Fibroblast of mammary gland (primary cell): ENCODE measurements around the gene RNU5B-1.
"Not testable (repeated sequence)": the region's sequence is repeated elsewhere in the genome, so short reads cannot be mapped to it uniquely, and the experiment has no call there.

Source experiments
- DNase-seq: peaks from one replicate; pipeline ENCODE4 v3.0.0-alpha.2; 2010; ENCODE audit warnings: low read depth
- H3K4me3 ChIP-seq: 2 replicates; pipeline ENCODE4 v1.5.1; 2011; ENCODE audit warnings: low read depth, mild to moderate bottlenecking, low read length, moderate library complexity; ENCODE audit not compliant: control insufficient read depth
- TF ChIP-seq, protein P1 (sequence below): conservative IDR thresholded peaks from 2 replicates; pipeline ENCODE4 v1.5.1; 2011; ENCODE audit warnings: low read depth, low read length, inconsistent platforms; ENCODE audit not compliant: control insufficient read depth, insufficient read depth

RNU5B-1 gene

DNA sequence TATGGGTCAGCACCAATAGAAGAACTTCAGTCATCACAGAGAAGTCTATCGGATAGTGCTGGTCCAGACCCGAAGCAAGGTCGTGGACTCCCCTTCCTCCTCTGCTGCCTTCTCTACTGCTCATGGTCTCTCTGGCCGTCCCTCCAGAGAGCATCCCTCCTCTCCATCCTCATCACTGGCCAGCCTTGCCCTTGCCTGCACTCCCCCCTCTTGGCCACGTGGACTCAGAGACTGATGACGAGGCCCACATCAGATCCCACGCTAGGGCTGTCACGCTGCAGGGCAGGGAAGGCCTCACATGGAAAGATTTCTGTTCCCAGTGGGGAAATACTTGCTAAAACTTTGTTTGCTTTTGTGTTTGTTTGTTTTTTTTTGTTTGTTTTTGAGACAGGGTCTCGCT is 38.0 kb downstream of the RNU5B-1 start:
- DNase-seq, result no peak
- H3K4me3 ChIP-seq, result no peak overlapping the region
- TF ChIP-seq, protein P1, sequence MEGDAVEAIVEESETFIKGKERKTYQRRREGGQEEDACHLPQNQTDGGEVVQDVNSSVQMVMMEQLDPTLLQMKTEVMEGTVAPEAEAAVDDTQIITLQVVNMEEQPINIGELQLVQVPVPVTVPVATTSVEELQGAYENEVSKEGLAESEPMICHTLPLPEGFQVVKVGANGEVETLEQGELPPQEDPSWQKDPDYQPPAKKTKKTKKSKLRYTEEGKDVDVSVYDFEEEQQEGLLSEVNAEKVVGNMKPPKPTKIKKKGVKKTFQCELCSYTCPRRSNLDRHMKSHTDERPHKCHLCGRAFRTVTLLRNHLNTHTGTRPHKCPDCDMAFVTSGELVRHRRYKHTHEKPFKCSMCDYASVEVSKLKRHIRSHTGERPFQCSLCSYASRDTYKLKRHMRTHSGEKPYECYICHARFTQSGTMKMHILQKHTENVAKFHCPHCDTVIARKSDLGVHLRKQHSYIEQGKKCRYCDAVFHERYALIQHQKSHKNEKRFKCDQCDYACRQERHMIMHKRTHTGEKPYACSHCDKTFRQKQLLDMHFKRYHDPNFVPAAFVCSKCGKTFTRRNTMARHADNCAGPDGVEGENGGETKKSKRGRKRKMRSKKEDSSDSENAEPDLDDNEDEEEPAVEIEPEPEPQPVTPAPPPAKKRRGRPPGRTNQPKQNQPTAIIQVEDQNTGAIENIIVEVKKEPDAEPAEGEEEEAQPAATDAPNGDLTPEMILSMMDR, result no peak

DNA sequence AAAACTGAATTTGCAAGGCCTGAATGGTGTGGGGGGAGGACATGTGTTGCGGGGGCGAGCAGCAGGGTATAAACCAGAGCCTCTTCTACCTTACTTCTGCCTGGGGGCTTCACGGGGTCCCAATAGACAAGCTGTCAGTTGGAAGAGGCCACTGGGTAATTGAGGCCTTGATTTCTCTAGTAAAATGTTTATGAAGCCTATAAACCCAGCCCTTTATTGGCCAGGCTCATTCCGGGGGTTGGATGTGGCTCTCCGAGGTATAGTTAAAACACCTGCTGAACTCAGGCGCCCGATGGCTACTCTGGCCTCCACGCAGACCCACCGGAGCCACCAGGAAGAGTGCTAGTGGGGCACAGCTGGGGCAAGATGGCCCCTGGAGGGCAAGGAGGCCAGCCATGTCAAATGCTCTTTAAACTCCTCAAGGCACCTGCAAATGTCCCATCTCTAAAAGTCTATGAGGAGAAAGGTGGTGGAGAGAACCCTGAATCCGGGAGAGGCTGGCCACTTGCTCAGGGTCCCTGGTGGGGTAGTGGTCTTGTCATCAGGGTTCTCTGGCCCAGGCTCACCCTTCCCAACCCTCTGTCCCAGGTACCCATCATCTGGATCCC is 39.0 kb downstream of the RNU5B-1 start:
- no peak overlapping the region for H3K4me3 ChIP-seq
- no peak for DNase-seq
- TF ChIP-seq, protein P1, result no peak

DNA sequence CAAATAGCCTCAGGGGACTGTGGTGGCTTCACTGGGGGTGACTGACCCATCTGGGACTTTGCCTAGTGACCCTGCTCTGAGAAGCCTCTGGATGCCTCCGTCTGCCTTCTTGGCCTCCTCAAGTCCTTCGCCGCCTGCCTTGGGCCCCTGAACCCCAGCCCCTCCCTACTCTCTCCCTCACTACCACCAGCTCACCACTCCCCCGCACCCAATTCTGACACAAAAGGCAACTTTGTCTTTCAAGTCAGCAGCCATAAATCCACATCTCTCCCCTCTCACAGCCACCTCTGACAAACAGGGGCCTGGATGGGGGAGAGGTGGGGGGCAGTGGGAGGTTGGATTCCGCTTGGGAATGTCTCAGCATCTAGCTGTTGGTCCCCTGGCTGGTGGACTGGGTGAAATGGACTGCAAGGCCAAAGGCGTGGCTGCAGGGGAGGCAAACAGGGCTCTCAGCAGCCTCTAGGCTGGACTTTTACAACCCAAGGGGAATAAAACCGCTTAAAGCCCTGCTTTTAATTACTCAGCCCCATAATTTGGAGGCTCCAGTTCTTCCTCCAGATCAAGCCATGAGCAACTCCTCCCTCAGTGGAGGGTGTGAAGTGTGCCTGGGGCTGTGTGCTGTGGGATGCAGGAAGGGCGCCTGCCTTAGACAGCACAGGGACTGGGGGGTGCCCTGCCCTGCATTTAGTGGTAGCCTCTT is 39.9 kb downstream of the RNU5B-1 start:
- no peak overlapping the region for H3K4me3 ChIP-seq
- TF ChIP-seq, protein P1, result no peak
- DNase-seq, result no peak

DNA sequence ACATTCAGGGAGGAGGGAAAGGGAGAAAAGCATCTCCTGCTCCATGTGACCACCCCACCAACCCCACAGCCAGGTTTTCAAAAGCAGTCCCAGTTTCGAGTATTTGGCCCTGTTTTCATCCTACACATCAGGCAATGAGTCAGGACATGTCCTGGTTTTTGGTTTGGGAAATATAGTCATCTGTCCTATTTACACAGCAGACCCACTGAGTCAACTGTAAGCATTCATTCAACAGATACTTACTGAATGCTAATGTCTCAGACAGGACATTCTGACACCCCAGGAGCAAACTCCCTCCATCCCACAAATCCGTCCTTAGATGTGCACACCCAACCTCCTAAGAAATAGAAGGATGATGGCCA is 40.4 kb downstream of the RNU5B-1 start:
- TF ChIP-seq, protein P1, result no peak
- peak; percentile 42 for DNase-seq
- H3K4me3 ChIP-seq, result no peak overlapping the region

DNA sequence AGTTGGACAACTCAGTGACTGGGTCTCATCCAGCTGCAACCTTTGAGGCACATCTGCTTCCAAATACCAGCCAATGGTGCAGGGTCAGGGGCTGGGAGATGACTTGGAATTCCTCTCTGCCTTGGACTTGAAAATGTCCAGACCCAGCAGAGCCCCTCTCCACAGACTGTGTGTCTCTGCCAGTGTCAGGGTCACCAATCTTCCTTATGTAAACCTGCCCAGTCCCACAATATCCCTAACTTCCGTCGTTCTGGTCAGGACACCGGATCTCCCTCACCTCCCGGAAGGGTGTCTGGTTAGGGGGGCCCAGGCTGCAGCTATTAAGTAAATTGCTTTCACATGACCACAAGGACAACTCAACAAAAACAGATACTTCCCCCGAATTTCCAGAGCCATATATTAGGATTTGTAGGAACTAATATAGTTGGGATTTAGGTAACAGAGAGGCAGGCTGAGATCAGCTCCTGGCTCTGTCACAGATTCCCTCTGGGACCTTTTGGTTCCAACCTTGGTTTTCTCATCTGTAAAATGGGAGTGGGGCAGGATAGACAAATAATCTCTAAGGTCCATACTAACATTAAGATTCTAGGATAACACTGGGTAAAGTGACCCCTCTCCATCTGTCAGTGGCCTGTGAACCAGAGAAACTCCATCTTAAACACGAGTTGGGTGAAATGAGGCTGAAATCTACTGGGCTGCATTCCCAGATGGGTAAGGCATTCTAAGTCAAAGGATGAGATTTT is 42.5 kb downstream of the RNU5B-1 start:
- TF ChIP-seq, protein P1, result no peak

DNA sequence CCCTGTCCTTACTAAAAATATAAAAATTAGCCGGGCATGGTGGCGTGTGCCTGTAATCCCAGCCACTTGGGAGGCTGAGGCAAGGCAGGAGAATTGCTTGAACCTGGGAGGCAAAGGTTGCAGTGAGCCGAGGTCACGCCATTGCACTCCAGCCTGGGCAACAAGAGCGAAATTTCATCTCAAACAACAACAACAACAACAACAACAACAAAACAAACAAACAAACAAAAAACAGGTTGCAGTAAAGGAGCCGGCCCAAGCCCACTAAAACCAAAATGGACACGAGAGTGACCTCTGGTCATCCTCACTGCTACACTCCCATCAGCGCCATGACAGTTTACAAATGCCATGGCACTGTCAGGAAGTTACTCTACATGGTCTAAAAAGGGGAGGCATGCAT is 43.3 kb downstream of the RNU5B-1 start:
- not testable (repeated sequence) for DNase-seq, H3K4me3 ChIP-seq

More for the DNA sequence above, 42.5 kb downstream of the RNU5B-1 start:
- no peak overlapping the region for H3K4me3 ChIP-seq
- no peak for DNase-seq

DNA sequence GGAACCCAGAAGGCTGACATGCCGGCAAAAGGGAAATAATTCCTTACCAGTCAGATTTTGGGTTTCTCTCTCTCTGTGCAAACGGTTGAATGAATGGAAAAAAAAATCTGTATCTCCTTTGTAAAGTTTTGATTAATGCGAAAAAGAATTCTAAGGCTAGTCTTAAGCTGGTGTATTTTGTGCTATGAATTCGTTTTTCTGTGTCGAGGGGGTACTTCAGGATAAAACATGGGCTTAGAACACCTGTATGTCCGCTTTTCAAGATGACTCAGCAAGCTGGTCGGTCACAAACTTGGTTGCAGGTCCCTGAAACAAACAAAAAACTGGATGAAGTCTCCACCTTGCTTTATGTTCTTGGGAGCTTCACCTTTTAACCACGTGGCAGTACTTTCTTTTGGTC is 44.9 kb downstream of the RNU5B-1 start:
- TF ChIP-seq, protein P1, result no peak
- no peak for DNase-seq
- H3K4me3 ChIP-seq, result no peak overlapping the region

DNA sequence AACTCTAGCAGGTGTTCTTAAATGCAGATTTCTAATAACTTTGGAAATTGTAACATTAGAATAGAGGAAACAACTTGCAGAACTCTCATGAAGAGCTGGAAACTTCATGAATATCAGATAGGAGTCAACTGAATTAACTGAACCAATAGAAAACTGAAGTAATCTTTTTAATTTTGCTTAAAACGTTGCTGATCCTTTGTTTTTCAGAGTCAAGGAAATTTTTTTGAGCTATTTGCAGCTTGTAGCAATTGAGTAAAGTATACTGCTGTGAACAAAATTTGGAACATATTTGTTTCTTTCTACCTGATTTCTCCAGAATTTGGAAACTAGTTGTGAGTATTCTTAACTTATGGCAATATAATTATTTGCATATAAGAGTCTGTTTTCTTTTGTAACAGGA is 47.5 kb downstream of the RNU5B-1 start:
- not testable (repeated sequence) for H3K4me3 ChIP-seq, DNase-seq
